M059J (cell line): ENCODE measurements around the gene TLL1. TPM values are rescaled to one million over a fixed set of nuclear protein-coding genes. Genes with fewer than 3 reads are reported as not detected.

Experiments used
- DNase-seq: peaks from one replicate; pipeline ENCODE4 v3.0.0-alpha.2; 2012; ENCODE audit warnings: low read depth
- total RNA-seq: library from RNA; depleted of rRNA; stranded (reverse); fragments of >200 nt; shearing (Covaris generic); gene quantifications from 2 replicates; pipeline ENCODE4 v1.2.3, GENCODE V29; 2014

TLL1 gene
- total RNA-seq, 1 experiment from 2014 or later = 6.8 TPM

- DNase-seq = no peak
These were observed 176.0 kb downstream of the TLL1 start for GRCh38 chr4:166049036-166049435.

GRCh38 chr4:166064721-166065120 is 191.7 kb downstream of the TLL1 start:
- DNase-seq = peak; percentile 41

GRCh38 chr4:166065324-166065723 is 192.3 kb downstream of the TLL1 start:
- DNase-seq = peak; percentile 9

GRCh38 chr4:166066936-166067335 is 193.9 kb downstream of the TLL1 start:
- no peak for DNase-seq

GRCh38 chr4:166067915-166068314 is 194.9 kb downstream of the TLL1 start:
- DNase-seq = no peak

- no peak for DNase-seq
These were observed 200.7 kb downstream of the TLL1 start for GRCh38 chr4:166073783-166074182.

- peak; percentile 40 for DNase-seq
These were observed 202.6 kb downstream of the TLL1 start for GRCh38 chr4:166075599-166075998.

GRCh38 chr4:166077782-166078181 is 204.7 kb downstream of the TLL1 start:
- DNase-seq = no peak

- DNase-seq = no peak
These were observed 205.3 kb downstream of the TLL1 start for GRCh38 chr4:166078383-166078782.

GRCh38 chr4:166078955-166079354 is 205.9 kb downstream of the TLL1 start:
- DNase-seq = peak; percentile 34

- no peak for DNase-seq
These were observed 214.5 kb downstream of the TLL1 start for GRCh38 chr4:166087569-166087968.

GRCh38 chr4:166088576-166088975 is 215.5 kb downstream of the TLL1 start:
- no peak for DNase-seq

- DNase-seq = peak; percentile 14
These were observed 218.1 kb downstream of the TLL1 start for GRCh38 chr4:166091146-166091545.

GRCh38 chr4:166091912-166092510 is 219.0 kb downstream of the TLL1 start:
- DNase-seq = peak; percentile 51

- DNase-seq = no peak
These were observed 219.8 kb downstream of the TLL1 start for GRCh38 chr4:166092797-166093290.

- no peak for DNase-seq
These were observed 231.6 kb downstream of the TLL1 start for GRCh38 chr4:166104623-166105022.

GRCh38 chr4:166121897-166122296 is 248.9 kb downstream of the TLL1 start:
- DNase-seq = peak; percentile 53

- DNase-seq = no peak
These were observed 250.5 kb downstream of the TLL1 start for GRCh38 chr4:166123546-166123945.

GRCh38 chr4:166128403-166128802 is 255.4 kb downstream of the TLL1 start:
- peak; percentile 84 for DNase-seq

GRCh38 chr4:166134285-166134684 is 261.2 kb downstream of the TLL1 start:
- DNase-seq = no peak

GRCh38 chr4:166140951-166141350 is 267.9 kb downstream of the TLL1 start:
- no peak for DNase-seq

GRCh38 chr4:166143227-166143626 is 270.2 kb downstream of the TLL1 start:
- peak; percentile 97 for DNase-seq

- peak; percentile 75 for DNase-seq
These were observed 271.6 kb downstream of the TLL1 start for GRCh38 chr4:166144607-166145006.
